Epithelial cell of proximal tubule (primary cell): ENCODE results near the gene PRMT7. TPM values are rescaled to one million over a fixed set of nuclear protein-coding genes. Genes with fewer than 3 reads are reported as not detected.

Source experiments
- DNase-seq: peaks from one replicate; pipeline ENCODE4 v3.0.0-alpha.2; 2011; ENCODE audit warnings: low read depth
- H3K4me3 ChIP-seq: 2 replicates; pipeline ENCODE4 v1.5.1; 2011; ENCODE audit warnings: low read depth, mild to moderate bottlenecking, low read length
- total RNA-seq: library from RNA; depleted of rRNA; stranded (reverse); fragments of >200 nt; gene quantifications from 2 replicates; pipeline ENCODE4 v1.2.3, GENCODE V29; 2015
- TF ChIP-seq, protein P1 (sequence below): conservative IDR thresholded peaks from 2 replicates; pipeline ENCODE4 v1.5.1; 2012; ENCODE audit warnings: low read depth, mild to moderate bottlenecking, low read length

The PRMT7 gene
- total RNA-seq, 1 donor from 2014 or later, result 32.1 TPM

DNA sequence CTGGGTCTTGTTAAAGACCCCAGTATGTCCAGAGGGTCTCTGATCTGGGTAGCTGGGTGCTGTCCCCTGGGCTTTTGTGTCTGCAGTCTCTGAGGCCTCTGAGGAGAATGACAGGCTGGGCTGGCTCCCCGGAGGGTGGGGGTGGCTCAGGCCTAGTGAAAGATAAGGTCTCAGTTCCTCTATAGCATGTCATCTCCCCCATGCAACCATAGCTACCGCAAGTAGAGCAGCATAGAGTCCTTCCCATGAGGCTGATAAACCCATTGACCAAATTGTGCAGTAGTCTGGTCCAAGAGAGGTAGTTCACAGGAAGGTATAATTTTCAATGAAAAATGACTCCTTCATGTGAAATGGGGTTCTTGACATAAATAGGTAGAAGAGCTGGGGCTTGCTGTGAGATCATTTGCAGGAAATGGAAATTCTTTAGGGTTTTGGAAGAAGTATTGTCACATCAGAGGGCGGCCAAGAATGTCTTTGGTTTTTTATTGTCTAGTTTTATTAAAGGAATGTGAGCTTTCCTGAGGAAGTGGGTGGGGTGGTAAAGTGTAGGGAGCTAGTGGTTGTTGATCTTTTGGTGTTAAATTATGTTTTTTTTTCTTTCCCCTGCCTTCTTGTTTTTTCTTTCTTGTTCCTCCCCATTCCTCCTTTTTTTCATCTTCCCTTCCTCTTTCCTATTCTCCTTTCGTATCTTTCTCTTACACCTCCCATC, 21.0 kb upstream of the PRMT7 start:
- DNase-seq, result no peak
- TF ChIP-seq, protein P1, sequence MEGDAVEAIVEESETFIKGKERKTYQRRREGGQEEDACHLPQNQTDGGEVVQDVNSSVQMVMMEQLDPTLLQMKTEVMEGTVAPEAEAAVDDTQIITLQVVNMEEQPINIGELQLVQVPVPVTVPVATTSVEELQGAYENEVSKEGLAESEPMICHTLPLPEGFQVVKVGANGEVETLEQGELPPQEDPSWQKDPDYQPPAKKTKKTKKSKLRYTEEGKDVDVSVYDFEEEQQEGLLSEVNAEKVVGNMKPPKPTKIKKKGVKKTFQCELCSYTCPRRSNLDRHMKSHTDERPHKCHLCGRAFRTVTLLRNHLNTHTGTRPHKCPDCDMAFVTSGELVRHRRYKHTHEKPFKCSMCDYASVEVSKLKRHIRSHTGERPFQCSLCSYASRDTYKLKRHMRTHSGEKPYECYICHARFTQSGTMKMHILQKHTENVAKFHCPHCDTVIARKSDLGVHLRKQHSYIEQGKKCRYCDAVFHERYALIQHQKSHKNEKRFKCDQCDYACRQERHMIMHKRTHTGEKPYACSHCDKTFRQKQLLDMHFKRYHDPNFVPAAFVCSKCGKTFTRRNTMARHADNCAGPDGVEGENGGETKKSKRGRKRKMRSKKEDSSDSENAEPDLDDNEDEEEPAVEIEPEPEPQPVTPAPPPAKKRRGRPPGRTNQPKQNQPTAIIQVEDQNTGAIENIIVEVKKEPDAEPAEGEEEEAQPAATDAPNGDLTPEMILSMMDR, result no peak
- H3K4me3 ChIP-seq, result no peak overlapping the region

- DNase-seq, result no peak
- TF ChIP-seq, protein P1, result no peak
- H3K4me3 ChIP-seq, result no peak overlapping the region
Observed at GRCh38 chr16:68290450-68290849, 20.4 kb upstream of the PRMT7 start.

- TF ChIP-seq, protein P1, result no peak
- no peak for DNase-seq
- no peak overlapping the region for H3K4me3 ChIP-seq
Observed at GRCh38 chr16:68291227-68291626, 19.6 kb upstream of the PRMT7 start.

GRCh38 chr16:68292425-68292824, 18.4 kb upstream of the PRMT7 start:
- no peak for DNase-seq
- TF ChIP-seq, protein P1, result no peak
- no peak overlapping the region for H3K4me3 ChIP-seq

- H3K4me3 ChIP-seq, result no peak overlapping the region
- TF ChIP-seq, protein P1, result no peak
- no peak for DNase-seq
Observed at GRCh38 chr16:68296291-68296690, 14.5 kb upstream of the PRMT7 start.

GRCh38 chr16:68296693-68297092, 14.1 kb upstream of the PRMT7 start:
- TF ChIP-seq, protein P1, result no peak
- no peak overlapping the region for H3K4me3 ChIP-seq
- DNase-seq, result no peak

DNA sequence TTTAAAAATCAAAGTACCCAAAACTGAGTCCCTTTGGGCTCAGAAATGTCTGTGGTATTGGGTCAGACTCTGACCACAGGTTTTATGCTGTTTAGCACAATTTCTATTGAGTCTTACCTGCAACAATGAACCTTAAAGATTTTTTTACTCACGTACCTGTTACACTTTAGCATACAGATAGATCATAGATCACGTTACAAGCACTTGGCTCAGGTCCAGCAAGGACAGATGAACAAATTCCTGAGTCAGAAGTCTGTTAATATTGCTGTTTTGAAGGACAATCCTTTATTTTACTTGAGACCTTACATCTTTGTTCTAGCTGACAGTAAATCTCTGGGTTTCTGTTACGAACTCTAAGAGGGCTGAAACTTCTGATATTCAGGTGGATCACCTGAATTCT, 12.9 kb upstream of the PRMT7 start:
- TF ChIP-seq, protein P1, result no peak
- DNase-seq, result no peak

More for the DNA sequence above, 12.9 kb upstream of the PRMT7 start:
- no peak overlapping the region for H3K4me3 ChIP-seq
